ENCODE measurements around the gene CXXC5.

- no peak for TF ChIP-seq CTCF (conservative IDR thresholded peaks at IDR 0.05; ENCODE audit: low read depth, low read length)
- no peak for TF ChIP-seq EZH2 (IDR thresholded peaks at IDR 0.05; ENCODE audit: borderline replicate concordance, low read depth, low read length, poor library complexity, severe bottlenecking)
Observed at GRCh38 chr5:139638090-139638735, 9.9 kb upstream of the CXXC5 start.
